ENCODE results near the gene TNFRSF21.
A peak's percentile ranks its signal among the peaks of the same experiment; 100 is the strongest.
"Not testable (repeated sequence)": the region's sequence is repeated elsewhere in the genome, so short reads cannot be mapped to it uniquely, and the experiment has no call there.

The TNFRSF21 gene

DNA sequence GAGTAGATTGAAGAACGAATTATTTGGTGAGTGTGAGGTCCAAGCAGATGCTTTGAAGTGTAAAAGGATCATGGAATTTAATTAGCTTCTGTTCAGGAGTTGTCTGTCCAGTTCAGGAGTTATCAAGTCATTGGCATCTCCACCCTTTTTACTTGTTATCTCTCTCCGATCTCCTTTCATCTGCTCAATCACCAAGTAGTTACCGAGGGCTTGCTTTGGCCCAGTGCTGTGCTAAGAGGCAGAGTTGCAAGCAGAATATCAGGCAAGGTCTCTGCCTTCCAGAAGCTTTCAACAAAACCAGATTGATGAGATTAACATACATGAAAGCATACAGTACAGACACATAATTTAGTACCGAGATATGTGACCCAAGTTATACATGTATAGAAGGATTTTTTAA is 10.2 kb upstream of the TNFRSF21 start:
- no peak for DNase-seq

DNA sequence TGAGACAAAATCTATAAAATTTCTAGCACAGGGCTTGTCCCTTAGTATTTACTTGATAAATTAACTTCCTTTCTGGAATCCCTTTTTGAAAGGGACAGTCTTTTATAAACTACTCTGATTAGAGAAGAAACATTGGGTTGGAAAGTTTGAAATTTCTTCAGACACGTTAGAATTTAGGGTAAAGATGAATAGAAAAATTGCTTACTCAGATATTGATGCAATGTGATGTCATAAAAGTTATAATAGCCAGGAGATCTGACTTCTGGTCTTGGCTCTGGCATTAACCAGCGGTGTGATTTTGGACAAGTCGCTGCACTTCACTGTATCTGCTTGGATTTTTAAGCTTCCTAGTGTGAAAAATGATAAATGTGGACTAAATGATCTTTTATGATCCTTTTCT is 9.7 kb upstream of the TNFRSF21 start:
- DNase-seq: no peak

DNA sequence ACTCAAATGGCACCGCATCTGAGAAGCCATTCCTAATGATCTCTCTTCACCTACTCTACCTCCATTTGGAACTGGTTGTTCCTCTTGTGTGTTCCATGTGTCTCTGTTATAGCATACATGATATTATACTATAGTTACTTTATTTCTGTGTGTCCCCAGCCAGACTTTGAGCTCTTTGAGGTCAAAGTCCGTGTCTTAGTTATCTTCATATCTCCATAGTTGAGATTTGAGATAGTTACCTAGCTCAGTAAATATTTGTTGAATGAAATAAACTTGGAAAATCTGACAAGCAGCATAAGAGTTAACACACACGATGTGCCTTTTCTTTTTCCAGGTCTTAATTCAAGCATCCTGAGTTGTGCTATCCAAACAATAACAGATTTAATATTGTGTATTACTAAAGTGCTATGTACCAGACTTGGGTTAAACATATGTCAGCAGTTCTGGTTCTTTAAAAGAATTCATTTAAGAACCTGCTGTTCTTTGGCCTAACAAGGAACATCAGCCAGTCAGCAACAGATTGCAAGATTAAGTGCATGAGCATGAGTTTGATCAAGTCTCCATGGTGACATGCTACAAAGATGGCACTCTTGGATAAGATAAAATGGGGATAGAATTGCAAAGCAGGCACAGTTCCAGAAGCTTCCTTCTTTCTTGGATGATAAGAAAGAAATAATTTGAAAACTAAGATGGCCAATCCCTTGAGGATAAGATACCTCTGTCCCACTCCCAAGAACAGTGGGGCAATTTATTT is 8.7 kb upstream of the TNFRSF21 start:
- no peak for DNase-seq

DNA sequence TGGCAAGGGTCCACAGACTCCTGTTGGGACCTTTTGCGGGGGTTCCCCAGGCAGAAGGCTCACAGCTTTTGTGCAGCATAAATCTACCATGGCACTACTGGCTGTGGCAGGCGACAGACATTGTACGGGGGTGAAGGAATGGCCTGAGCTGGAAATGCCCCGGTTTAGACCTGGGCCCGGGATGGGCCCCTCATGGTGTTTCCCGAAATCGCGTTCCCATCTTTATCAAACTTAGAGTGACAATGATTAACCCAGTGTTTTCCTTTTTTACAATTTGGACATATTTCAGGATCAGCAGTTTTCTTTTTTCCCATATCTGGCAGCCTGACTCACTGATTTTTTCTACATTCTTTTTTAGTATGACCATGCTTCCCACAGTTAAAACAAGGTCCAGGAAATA is 5.5 kb upstream of the TNFRSF21 start:
- not testable (repeated sequence) for DNase-seq

DNA sequence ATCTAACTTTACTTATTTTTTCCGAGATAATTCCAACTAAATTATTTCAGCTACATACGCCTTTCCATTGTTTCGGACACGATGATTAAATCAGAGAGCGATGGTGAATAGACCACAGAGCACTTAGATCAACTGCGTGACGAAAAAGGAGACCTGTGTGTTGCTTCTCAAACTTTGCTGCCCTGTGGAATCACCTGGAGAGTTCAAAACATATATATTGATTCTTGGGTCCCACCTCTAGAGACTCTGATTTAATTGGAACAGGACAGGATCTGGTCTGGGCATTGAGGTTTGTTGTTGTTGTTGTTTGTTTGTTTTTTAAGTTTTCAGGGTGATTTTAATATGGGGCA is 401 bp upstream of the TNFRSF21 start:
- DNase-seq: no peak

DNA sequence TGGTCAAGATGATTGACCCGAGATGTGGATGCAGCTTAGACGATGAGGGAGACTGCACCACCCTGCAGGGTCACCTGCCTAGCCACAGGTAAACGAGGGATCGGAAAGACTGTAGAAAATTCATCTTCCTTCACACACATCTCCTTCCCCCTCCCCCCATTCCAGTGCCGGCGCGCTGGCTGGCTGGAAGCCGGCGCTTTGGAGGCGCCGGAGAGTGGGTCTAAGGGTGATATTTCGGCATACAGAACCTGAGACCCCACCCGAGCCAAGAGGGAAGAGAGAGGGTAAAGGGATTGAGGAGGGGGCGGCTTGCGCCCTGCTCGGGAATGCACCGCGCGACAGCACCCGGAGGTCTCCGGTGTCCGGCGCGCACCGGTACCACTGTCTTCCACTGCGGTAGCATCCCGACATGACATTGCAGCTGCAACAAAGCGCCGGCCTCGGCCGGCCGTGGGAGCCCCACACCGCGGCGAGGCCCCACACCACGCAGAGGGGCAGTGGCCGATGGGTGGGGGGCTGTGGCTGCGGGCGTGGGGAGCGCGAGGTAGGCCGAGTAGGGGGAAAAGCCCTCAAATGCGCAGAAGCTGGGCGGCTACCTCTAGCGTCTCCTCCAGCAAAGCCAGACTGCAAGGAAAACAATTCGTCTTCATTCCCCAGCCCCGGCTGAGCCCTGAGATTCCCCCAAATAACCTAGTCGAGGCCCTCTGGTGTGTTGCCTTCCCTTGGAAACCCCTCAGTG is 984 bp downstream of the TNFRSF21 start:
- no peak for DNase-seq

DNA sequence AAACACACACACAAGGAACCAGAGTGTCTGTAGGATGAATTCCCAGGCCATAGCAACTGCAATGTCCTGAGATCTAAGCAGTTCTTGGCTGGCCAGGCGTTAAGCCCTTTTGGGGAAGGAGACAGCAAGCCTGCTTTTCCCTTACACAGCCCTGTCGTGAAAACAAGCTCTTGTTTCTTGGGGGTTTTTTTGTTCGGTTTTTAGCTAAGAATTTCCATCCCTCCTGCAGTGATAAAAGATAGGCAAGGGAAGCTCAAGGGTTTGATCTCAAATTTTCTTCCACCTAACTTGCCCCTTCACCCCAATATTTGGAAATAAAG is 1.5 kb downstream of the TNFRSF21 start:
- DNase-seq: peak in 1 of 2 donors; percentile 3

DNA sequence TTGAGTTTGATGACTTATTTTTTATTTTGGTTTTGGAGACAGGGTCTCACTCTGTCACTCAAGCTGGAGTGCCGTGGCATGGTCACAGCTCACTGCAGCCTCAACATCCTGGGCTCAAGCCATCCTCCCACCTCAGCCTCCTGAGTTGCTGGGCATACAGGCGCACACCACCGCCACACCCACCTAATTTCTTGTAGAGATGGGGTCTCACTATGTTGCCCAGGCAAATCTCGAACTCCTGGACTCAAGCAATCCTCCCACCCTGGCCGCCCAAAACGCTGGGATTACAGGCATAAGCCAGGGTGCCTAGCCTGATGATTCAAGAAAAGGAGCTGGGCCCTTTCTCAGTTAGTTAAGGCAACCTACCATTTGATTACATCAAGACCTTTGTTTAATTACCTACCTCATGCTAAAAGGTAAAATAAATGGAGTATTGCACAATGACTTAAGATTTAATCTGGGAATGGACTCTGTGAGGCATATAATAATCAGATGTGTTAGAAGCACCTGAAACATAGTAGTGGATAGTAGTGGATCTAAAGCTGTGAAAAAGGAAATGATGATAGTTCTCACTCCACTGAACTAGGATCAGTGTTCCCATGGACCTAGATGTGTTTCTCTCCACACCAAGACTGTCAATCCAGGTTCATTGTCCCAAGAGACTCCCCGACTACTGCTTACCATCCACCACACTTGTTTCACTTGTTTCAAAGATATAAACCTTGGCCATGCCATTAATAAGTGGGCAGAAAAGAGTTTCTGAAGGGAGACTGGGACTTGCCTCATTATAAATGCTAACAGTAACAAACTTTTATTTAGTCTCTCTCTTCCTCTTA is 2.1 kb downstream of the TNFRSF21 start:
- no peak for DNase-seq

DNA sequence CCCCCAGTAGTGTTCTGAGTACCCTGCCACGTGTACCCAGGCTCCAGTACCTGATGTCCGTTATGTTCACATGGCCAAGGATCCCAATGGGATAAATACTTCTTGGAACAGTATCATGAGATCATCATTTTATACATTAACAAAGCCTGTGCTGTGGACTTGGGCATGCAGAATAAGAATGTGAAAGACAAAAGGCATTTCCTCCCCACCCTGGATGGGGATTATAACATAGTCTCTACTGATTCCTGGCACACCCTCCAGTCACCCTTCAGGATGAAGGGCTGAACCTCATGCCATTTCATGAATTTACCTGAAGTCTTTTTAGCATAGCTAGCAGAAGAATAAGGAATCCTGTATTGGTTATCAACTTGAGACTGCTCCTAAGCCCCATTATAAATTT is 2.8 kb downstream of the TNFRSF21 start:
- DNase-seq: no peak

DNA sequence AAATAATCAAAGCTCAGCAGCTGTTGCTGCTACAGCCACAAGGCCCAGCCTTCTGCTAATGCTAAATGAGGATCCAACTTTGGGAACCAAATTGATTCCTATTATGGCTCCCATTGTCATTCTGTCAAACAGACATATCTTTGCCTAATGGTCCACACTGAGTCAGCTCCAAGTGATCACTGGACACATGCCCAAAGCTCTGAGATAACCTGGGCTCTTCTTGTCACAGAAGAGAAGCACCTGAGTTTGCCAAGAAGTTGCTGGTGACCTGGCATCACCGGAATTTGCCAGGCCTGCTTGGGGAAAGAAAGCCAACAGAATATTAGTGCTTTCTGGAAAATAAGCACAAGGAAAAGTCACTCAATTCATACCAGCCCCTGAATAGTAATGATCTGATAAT is 5.8 kb downstream of the TNFRSF21 start:
- DNase-seq: no peak

DNA sequence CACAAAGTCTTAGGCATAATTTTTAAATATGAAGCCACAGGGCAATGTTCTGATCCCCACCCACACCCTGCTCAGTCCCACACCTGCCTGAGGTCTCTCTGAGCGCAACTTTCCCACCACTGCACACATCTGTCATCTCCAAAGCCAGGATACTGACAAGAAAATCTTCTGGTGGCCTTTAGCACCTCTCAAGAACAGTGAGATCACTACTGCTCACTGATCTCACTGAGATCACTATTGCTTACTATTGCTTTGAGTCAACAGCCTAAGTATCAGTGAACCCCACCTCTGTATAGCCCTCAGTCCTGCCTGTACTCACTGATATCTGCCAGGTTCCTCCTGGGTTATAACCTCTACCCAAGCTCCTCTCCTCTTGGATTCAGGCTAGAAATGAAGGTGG is 6.4 kb downstream of the TNFRSF21 start:
- no peak for DNase-seq

DNA sequence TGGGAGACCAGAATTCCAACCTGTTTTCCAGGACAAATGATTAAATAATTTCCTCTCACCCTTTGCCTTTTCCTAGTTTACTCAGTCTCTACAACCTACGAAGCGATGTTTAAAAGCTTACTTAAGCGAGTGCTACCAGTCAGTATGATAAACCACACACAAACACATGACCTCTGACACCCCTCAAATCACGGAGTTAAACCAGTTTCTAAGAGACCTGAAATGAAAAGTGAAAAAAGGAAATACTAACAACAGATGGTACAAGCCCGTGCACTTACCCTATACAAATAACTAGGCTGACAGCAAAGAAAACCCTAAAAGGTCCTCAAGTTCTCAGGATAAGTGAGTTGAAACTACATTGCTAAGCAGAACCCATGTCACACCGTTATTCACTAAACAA is 7.7 kb downstream of the TNFRSF21 start:
- no peak for DNase-seq

DNA sequence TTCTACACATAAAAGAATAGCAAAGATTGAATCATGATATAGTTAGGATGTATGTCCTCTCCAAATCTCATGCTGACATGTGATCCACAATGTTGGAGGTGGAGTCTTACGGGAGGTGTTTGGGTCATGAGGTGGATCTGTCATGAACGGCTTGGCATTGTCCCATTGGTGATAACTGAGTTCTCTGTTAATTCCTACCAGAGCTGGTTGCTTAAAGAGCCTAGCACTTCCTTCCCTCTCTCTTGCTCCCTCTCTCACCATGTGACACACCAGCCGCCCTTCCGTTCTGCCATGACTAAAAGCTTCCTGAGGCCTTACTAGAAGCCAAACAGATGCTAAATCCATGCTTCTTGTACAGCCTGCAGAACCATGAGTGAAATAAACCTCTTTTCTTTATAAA is 8.3 kb downstream of the TNFRSF21 start:
- no peak for DNase-seq

DNA sequence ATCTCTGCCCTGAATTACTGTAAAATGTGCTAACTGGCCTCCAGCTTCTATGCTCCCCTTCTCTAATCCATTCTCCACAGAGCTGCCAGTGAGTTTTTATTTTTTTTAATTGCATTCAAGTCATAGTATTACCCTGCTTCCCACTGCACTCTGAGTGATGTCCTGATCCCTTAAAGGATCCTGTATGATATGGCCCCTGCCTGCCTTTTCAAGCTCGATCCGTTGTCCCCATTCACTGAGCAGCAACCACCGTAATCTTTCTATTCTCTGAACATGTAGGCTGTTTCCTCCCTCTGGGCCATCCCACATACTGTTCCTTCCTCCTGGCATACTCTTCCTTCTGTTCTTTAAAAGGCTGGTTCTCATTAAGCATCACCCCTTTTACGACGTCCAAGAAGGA is 9.3 kb downstream of the TNFRSF21 start:
- no peak for DNase-seq

DNA sequence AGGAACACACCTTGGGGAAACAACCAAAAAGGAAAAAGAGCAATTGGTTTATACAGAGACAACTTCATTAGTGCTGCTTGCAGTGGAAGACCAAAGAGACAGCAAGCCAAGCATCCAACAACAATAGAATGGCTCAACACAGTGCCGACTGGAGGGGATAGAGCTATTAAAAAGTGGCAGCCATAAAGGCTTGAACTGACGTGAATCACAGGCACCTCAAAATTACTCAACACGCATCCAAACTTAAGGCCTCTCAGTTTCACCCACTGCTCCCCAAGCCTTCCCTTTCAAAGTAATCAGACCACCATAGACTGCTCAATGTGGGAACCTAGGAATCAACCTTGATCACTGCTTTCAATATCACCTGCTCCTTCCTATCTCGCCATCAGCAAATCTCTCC is 9.7 kb downstream of the TNFRSF21 start:
- DNase-seq: no peak

DNA sequence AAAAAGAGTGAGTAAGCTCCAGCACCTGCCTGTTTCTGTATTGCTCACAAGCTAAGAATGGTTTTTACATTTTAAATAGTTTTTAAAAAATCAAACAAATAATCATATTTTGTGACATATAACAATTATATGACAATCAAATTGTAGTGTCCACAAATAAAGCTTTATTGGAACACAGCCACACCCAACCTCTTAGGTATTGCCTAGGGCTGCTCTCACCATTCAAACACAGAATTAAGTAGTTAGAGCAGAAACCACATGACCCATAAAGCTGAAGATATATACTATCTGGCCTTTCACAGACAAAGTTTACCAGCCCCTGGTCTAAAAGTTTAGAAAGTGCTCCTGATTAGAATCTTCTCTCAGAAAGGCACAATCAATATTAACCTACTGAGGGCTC is 11.2 kb downstream of the TNFRSF21 start:
- DNase-seq: no peak

DNA sequence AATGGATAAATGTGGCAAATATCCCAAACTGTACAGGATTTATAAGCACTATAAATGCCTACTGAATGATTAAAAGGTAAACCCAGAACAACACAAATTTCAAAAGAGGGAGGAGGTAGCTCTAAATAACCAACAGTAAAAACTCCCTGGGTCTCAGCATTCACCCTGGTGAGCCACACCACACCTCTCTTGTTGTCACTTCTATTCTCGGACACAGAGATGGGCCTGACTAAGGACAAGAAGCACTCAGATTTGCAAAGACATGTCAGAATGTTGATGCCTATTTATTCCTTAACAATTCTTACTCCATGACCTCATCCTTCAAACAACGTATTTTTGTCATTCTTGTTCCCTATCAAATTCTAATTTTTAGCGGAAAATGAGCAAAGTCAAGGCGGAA is 14.7 kb downstream of the TNFRSF21 start:
- DNase-seq: no peak

DNA sequence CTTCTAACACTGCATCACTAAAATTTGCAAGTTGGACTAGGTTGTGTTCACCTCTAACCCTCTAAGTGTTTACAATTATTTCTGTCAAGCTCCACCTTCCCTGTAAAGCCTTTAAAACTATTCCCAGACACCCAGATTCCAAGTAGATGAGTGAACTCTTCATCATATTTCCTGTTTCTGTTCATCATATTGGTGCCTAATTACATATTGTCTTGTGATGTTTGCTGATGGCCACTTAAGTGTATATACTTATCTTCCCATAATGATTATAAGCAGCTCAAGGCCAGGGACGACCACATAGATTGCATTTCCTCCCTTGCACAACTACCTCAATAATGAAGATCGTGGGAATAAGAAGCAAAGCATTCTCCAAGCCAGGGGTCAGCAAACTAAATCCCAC is 16.8 kb downstream of the TNFRSF21 start:
- no peak for DNase-seq

DNA sequence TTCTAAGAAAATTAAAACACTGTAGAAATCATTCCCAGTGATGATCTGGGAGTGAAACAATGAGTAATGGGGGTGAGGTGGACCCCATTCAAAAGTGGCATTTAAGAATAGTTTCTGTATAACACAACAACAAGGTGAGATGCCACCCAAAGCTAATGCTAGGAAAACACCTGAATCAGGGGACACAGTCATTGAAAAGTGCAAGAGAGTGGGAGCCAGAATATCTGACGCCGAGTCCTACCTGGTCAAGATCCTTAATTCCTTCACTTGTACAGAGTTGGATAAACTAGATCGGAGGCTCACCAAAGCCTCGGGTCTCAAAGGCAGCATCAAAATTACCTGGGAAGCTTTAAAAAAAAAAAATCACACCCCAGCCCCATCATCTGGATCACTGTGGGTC is 17.7 kb downstream of the TNFRSF21 start:
- no peak for DNase-seq

DNA sequence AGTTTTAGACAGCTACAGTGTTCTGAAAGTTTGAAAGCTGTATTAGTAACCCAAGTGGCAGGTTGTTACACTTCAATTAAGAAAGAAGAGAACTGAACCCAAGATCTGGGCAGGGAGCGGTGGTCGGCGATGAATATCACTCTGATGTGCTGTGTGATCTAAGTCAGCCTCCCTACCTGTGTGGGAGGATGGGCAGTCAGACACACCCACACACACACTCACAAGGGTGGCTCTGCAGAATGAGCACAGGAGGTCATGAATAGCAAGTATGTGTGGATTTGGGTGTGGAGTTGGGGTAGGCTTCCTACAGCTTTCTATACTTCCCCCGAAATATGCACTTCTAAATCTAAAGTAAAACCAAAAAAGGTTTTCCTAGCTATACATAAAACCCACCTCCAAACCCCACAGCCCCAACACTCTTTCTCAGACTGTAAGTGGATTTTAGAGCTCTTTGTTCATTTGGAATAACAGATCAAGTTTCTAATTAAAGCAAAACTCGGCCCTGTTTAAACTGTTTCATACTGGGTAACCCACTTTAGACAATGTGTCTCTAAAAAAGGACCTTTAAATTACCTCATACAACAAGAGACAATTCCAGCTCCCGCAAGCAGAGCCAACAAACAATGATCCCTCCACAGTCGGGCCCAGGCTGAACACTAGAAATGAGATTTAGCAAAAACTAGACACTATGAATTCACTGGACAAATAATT is 19.4 kb downstream of the TNFRSF21 start:
- DNase-seq: no peak

DNA sequence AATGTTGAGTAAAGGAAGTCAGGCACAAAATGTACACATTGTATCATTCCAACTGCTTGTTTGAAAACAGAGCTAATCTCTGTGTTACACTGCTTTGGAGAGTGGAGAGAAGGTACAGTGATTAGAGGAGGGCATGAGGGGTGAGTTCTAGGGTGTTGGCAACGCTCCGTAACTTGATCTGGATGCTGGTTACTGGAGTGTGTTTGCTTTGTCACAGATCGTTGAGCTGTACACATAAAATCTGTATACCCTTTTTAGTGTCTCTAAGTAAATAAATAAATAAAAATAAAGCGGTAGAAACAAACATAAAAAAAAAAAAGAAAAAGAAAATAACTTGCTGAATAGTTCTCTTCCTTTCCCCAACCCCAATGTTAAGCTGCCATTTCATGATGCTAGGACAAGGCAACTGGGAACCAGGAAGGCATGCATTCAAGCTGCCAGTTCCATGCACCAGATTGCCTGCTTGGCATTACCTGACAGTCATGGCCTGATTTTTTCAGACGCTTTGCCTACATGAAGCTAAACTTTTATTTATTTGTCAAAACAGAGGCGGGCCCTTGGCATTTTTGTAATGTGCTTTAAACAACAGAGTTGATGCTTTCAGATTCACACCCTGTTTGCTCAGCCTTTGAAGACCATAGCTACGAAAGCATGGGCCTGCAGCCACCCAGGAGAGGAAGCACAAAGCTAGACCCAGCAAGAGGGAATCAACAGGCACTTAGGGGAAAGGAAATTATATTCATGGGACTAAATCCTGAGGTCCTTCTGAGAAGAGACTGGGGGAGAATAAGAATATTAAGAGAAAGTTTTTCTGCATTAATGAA is 21.2 kb downstream of the TNFRSF21 start:
- no peak for DNase-seq

DNA sequence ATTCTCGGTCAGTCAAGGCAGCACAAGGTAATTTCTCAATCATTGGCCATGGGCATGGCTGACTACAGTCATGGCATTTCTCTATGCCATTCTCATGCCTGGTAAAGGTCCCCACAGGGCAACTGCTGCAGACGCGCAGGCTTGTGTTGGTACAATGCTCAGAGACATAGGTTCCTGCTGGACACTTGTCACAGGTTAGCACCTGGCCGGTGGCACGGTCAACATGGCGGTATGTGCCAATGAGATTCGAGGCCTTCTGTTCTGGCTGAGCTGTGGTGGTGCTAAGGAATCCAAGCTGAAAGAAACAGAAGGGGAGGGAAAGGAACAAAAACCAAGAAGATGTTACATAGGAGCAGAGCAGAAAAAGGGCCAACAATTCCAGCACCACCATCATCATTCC is 23.4 kb downstream of the TNFRSF21 start:
- DNase-seq: no peak

DNA sequence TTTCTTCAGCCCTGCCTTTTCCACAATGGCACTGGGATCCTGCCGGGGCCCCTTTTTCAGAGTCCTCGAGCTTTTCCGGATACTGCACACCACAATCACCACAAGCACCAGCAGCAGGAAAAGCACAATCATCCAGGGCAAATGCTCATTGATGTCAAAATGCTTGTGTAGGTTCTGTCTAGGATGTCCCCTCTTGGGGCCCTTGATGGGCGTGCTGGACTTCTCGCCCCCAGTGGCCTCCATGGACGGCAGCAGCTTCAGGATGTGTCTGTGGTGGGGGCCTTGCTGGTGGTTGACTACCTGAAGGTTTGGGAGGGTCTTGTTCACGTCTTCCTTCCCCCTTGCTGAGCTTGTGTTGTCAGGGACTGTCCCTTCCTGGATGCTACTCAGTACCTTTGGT is 25.7 kb downstream of the TNFRSF21 start:
- DNase-seq: no peak
